Stimulated activated CD4-positive, alpha-beta T cell treated with anti-CD3 and anti-CD28 coated beads, Interleukin-4, amount 100 ng/mL, for 24 hours (primary cell): ENCODE results near the gene KDM6A.
A peak's percentile ranks its signal among the peaks of the same experiment; 100 is the strongest.
"Not testable (repeated sequence)": the region's sequence is repeated elsewhere in the genome, so short reads cannot be mapped to it uniquely, and the experiment has no call there.

Experiments
- DNase-seq: peaks from one replicate; pipeline ENCODE4 v3.0.0-alpha.2; 2020

The KDM6A gene

GRCh38 chrX:44890247-44890646 lies 17.3 kb downstream of the KDM6A start:
- no peak for DNase-seq

GRCh38 chrX:44890687-44891086 lies 17.7 kb downstream of the KDM6A start:
- not testable (repeated sequence) for DNase-seq

GRCh38 chrX:44891642-44892041 lies 18.7 kb downstream of the KDM6A start:
- no peak for DNase-seq

- no peak for DNase-seq
These were observed 23.8 kb downstream of the KDM6A start for GRCh38 chrX:44896876-44897186.

GRCh38 chrX:44897539-44897938 lies 24.6 kb downstream of the KDM6A start:
- DNase-seq = no peak

GRCh38 chrX:44898411-44899221 lies 25.6 kb downstream of the KDM6A start:
- DNase-seq = no peak

GRCh38 chrX:44899946-44900345 lies 27.0 kb downstream of the KDM6A start:
- no peak for DNase-seq

- DNase-seq = peak; percentile 35
These were observed 30.1 kb downstream of the KDM6A start for GRCh38 chrX:44903107-44903506.

- no peak for DNase-seq
These were observed 31.0 kb downstream of the KDM6A start for GRCh38 chrX:44903830-44904530.

GRCh38 chrX:44904542-44905115 lies 31.6 kb downstream of the KDM6A start:
- DNase-seq = no peak

- DNase-seq = no peak
These were observed 33.1 kb downstream of the KDM6A start for GRCh38 chrX:44906041-44906440.

GRCh38 chrX:44906542-44906941 lies 33.6 kb downstream of the KDM6A start:
- no peak for DNase-seq

GRCh38 chrX:44908153-44908552 lies 35.2 kb downstream of the KDM6A start:
- no peak for DNase-seq

GRCh38 chrX:44908827-44909226 lies 35.8 kb downstream of the KDM6A start:
- DNase-seq = no peak

GRCh38 chrX:44910508-44910907 lies 37.5 kb downstream of the KDM6A start:
- DNase-seq = not testable (repeated sequence)

- not testable (repeated sequence) for DNase-seq
These were observed 38.1 kb downstream of the KDM6A start for GRCh38 chrX:44911074-44911600.

- DNase-seq = no peak
These were observed 40.9 kb downstream of the KDM6A start for GRCh38 chrX:44913656-44914531.

- no peak for DNase-seq
These were observed 41.7 kb downstream of the KDM6A start for GRCh38 chrX:44914532-44915198.

- no peak for DNase-seq
These were observed 42.4 kb downstream of the KDM6A start for GRCh38 chrX:44915361-44915868.

- DNase-seq = no peak
These were observed 45.7 kb downstream of the KDM6A start for GRCh38 chrX:44918722-44919121.

GRCh38 chrX:44922980-44923379 lies 50.0 kb downstream of the KDM6A start:
- DNase-seq = no peak

GRCh38 chrX:44927398-44927797 lies 54.4 kb downstream of the KDM6A start:
- DNase-seq = no peak
